GM21390 (cell line): ENCODE results near the gene SDSL.

ENCODE experiments used
- ATAC-seq: cut with Tn5 transposase; IDR thresholded peaks from one replicate; pipeline ENCODE4 v1.9.1; 2021; ENCODE audit not compliant: unreplicated experiment

SDSL gene, protein sequence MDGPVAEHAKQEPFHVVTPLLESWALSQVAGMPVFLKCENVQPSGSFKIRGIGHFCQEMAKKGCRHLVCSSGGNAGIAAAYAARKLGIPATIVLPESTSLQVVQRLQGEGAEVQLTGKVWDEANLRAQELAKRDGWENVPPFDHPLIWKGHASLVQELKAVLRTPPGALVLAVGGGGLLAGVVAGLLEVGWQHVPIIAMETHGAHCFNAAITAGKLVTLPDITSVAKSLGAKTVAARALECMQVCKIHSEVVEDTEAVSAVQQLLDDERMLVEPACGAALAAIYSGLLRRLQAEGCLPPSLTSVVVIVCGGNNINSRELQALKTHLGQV

DNA sequence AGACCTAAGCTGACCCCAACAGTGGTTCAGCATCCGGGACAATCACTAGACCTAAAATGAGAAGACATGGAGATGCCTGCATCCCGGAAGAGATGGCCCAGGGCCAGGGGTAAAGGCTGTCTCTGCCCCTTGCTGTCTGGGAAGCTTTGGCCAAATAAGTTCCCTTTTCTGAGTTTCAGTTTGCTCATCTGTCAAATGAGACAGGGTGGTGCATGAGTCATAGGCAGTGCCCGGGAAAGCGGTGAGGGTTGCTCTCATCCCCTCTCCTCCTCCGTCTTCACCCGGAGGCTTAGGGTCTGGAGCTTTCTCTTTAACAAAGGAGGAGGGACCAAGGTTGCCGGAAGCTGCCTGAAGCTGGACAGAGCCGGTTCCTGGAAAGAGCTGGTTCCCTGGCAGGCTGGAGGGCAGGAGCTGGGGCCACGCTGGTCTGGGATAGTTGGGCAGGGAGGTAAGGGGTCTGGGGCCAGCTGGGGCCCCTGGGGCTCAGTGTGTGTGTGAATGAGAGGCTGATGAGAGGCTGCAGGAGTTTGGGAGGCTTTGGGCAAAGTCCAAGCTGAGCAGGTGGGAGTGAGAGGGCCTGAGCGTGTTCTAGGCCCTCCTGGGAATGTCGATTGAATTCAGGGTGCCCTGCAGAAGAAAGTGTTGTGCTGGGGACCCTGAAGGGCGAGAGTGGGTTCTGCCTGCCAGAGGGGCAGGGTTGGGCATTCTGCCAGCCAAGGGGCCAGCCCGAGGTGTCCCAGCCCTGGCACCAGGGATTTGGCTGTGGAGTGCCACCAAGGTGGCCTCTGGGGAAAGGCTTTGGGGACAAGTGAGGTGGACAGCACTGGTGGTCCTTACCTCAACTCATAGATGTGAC is at the start of gene SDSL:
Gene SDSL (plus strand): TSS at position 351 of the 856 bp plus-strand sequence. CDS start 5,603 bp downstream, outside the sequence.
- peak; percentile 90 for ATAC-seq

DNA sequence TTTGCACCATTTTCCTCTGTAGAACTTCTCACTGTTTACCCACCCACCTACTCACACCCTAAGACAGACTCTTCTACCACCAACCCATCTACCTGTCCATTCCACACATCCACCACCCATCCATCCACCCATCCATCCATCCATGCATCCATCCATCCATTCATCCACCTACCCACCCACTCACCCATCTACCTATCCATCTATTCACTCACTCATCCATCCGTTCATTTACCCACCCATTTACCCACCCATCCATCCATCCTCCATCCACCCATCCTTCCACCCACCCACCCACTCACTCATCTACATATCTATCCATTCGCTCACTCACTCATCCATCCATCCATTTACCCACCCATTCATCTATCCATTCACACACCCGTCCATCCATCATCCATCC is 48.7 kb upstream of the SDSL start:
- no peak for ATAC-seq

DNA sequence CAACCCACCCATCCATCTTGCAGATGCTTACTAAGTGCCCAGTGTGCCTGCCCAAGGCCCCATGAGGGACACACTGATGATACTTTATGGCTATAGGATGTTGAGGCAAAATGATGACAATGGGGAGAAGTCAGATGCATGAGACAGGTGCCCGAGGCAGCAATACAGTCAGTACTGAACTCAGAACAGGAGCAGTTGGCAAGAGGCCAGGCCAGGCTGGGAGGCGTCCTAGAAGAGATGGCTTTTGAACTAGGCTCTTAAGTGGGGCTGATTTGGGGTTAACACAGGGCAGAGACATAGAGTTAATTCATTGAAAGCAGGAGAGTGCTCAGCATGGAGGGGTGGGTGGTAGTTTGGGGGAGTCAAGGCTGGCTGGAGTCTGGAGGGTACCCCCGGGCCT is 48.2 kb upstream of the SDSL start:
- no peak for ATAC-seq

DNA sequence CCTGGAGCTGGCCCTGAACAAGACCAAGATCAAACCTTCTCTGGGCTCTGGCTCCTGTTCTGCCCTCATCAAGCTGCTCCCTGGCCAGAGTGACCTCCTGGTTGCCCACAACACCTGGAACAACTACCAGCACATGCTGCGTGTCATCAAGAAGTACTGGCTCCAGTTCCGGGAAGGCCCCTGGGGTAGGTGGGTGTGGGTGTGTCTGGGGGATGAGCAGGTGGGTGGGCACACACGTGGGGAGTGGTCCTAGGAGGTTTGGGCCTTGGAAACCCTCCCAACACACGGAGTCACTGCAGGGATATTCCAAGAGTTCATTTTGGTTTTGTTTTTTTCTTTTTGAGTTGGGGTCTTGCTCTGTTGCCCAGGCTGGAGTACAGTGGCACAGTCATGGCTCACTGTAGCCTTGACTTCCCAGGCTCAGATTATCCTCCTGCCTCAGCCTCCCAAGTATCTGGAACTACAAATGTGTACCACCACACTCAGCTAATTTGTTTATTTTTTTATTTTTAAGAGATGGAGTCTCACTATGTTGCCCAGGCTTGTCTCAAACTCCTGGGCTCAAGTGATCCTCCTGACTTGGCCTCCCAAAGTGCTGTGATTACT is 47.3 kb upstream of the SDSL start:
- no peak for ATAC-seq

DNA sequence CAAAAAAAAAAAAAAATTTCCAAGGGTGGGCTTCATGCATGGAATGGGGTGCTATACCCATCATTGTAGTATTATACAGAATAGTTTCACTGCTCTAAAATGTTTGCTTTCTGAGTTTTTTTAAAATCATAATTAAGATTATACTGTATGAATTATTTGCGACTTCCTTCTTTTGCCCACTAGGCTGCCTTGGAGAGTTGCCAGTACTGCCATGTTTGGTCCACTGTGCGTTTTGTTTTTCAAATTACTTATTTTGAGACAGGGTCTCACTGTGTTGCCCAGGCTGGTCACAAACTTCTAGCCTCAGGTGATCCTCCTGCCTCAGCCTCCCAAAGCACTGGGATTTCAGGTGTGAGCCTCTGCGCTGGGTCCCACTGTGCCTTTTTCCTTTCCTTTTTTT is 43.9 kb upstream of the SDSL start:
- no peak for ATAC-seq

DNA sequence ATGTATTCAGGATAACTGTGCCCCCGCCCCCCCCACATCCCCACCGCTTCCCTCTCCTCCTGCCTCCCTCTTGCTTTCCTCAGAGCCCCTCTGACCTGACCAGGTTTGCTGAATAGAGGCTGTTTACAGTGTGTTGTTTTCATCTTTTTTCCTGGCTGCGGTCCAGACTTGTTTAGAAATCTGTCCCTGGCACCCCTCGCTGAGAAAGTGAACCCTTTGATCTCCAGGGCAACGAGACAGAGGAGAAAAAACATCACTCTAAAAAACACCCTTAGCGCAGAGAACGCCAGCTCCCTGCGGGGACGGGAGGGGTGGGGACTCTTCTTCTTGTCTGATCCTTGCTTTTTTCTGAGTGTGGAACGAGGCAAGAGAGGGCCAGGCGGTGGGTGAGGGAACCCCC is 41.0 kb upstream of the SDSL start:
- no peak for ATAC-seq

DNA sequence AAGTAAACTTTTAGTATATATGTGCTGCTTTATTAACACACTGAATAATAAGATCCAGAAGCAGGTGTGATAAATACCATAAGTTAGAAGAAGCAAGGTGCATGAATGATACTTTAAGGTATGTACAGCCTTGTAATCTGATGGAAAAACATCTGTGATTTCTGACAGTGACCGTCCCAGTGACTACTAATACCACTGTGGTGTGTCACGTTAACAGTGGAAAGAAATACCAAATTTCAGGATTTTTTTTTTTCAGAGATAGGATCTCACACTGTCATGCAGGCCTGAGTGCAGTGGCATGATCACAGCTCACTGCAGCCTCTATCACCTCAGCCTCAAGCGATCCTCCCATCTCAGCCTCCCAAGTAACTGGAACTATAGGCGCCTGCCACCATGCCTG is 40.0 kb upstream of the SDSL start:
- ATAC-seq, result no peak

DNA sequence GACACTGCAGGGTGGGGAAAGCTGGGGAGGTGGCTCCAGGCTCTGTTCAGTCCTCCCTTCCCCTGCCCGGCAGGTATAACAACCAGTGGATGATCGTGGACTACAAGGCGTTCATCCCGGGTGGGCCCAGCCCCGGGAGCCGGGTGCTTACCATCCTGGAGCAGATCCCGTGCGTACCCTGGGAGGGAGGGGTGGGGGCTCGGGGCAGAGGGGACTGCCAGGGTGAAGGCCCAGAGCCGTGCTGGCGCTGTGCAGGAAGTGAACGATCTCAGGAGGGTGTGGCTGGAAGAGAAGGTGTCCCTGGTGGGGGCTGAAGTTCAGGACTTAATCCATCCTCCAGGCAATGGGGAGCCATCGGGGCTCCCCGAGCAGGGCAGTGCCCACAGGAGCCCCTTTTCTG is 37.4 kb upstream of the SDSL start:
- no peak for ATAC-seq

DNA sequence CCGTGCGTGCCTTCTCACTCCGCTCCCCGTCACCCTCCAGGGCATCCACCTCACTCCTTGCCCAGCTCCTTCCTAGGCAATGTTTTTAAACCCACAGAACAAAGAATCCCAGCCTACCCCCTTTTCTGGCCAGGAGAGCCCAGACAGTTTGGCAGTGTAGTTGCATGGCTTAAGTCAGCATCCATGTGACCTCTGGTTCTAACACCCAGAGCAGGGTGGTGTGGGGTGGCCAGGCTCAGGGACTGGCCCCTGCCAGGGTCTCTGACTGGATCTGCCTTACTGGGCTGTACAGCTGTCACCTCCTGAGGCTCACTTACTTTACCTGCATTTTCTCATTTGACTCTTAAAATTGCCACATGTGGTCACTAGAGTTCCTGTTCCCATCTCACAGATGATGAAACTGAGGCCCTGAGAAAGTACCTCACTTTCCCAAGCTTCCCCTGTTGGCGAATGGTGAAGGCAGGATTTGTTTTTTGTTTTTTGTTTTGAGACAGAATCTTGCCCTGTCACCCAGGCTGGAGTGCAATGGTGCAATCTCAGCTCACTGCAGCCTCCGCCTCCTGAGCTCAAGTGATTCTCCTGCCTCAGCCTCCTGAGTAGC is 36.8 kb upstream of the SDSL start:
- no peak for ATAC-seq

DNA sequence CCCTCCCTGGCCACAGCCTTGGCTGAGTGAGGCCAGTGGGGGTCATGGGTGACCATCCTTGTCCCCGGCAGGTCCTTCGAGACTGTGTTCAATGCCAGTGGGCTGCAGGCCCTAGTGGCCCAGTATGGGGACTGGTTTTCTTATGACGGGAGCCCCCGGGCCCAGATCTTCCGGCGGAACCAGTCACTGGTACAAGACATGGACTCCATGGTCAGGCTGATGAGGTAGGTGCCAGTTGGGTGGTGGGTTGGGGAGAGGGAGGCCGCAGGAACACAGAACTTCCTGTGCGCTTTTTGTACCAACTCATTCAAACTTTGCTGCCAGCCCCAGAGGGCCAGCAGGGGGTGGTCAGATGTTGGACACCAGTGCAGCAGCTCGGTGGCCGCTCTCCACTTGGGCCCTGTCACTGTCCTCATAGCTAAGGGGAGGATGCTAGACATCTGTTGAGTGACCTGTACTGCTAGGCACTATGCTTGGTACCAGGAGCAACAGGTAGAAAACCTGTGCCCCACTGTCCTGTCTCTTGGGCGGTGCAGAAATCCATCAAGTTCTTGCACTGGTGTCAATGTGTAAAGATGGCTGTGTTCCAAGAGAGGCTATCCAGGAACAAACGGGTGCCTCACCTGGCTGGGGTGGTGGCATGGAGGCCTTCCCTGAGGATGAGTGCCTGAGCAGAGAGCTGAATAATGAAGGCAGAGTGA is 35.2 kb upstream of the SDSL start:
- ATAC-seq, result no peak

DNA sequence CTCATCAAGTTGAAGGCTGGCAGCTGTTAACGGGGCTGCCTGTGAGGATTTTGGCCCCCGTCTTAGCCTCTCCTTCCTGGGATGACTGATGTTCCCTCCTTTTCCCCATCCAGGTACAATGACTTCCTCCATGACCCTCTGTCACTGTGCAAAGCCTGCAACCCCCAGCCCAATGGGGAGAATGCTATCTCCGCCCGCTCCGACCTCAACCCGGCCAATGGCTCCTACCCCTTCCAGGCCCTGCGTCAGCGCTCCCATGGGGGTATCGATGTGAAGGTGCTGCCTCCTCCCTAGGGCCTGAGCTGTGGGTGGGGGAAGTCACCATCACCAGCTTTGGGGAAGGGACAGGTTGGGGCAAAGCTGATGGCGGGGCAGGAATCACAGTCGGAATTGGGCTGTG is 34.5 kb upstream of the SDSL start:
- ATAC-seq, result no peak

DNA sequence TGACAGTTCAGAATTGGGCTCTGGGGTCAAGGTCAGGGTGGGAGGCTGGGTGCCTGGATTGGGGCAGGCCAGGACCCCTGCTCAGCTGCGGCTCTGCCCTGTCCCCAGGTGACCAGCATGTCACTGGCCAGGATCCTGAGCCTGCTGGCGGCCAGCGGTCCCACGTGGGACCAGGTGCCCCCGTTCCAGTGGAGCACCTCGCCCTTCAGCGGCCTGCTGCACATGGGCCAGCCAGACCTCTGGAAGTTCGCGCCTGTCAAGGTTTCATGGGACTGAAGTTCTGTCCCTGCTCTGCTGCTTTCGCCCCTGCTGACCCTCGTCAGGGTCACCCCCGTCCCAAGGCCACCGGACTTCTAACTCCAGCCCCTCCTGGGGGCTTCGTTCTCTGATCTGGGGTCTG is 33.8 kb upstream of the SDSL start:
- ATAC-seq, result no peak

DNA sequence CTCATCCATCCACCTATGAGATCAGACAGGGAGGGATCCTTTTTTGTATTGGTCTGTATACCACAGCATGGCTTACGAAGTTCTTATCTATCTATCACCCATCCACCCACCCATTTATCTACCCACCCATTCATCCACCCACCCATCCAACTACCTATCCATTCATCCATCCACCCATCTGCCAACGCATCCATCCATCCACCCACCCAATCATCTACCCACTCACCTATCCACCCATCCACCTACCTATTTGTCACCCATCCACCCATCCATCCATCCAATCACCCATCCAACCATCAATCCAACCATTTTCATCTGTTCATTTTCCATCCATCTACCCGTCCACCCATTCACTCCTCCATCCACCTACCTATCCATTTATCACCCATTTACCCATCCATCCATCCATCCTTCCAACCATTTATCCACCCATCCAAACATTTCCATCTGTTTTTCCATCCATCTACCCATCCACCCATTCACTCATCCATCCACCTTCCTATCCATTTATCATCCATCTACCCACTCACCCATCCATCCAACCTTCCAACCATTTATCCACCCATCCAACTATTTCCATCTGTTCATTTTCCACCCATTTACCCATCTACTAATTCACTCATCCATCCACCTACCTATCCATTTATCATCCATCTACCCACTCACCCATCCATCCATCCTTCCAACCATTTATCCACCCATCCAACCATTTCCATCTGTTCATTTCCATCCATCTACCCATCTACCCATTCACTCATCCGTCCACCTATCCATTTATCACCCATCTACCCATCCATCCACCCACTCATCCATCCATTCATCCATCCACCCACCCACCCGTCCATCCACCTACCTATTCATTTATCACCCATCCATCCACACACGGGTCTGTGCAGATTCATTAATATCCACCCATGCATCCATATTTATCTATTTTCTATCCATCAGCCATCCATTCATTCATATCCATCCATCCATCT is 31.8 kb upstream of the SDSL start:
- ATAC-seq, result no peak

DNA sequence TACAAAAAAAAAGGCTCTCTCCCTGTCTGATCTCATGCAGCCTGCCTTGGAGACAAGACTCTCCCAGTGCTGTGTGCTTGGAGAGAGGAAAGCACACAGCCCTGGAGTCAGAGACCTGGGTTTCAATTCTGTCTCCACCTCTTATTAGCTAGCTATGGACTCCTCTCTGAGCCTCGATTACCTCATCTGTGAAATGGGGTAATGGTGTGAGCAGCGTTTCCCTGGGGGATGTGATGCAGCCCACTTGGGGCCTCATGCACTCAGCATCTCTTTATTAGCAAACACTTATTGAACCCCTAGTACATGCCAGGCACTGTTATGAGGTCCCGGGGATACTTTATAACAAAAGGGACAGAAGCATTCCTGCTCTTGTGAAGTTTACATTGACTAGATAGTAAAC is 31.0 kb upstream of the SDSL start:
- no peak for ATAC-seq

DNA sequence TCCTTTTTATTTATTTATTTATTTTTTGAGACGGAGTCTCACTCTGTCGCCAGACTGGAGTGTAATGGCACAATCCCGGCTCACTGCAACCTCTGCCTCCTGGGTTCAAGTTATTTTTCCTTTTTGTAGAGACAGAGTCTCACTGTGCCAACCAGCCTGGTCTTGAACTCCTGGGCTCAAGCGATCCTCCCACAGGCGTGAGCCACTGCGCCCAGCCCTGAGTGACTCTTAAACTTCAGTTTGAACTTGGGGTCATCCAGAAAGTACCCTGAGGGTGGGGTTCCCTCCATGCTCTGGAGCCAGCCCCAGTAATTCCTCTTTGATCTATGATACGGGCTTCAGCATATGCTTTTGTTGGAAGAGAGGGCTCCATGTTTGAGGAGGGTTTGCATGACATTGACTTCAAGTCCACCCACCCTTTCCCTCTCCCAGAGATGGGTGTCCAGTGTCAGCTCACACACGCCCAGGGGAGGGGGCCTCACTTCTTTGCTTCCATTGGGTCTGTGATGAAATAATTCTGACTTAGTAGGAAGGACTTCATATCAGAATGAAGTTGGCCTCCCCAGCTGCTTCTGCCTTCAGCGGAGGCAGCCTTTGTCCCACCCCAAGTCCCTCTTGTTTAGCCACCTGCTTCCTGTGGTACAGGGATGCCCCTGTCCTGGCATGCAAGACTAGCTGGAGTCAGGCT is 30.4 kb upstream of the SDSL start:
- ATAC-seq, result no peak

DNA sequence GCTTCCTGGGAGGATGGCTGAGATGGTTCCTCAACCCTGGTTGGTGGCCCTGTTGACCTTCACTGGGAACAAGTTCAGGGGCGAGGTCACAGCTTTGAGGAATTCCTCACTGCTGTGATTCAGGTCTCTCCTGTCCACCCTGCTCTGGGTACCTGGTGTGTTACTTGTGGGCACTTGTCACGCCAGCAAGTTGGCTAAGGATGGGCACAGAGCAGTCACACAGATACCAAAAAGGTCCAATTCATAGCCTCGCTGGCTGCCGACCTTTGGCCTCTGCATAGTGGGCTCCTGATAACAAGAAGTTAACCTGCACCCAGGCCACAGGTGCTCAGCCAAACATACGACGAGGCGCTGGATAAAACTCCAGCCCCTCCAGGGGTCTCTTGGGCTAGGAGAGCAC is 29.7 kb upstream of the SDSL start:
- ATAC-seq, result no peak

DNA sequence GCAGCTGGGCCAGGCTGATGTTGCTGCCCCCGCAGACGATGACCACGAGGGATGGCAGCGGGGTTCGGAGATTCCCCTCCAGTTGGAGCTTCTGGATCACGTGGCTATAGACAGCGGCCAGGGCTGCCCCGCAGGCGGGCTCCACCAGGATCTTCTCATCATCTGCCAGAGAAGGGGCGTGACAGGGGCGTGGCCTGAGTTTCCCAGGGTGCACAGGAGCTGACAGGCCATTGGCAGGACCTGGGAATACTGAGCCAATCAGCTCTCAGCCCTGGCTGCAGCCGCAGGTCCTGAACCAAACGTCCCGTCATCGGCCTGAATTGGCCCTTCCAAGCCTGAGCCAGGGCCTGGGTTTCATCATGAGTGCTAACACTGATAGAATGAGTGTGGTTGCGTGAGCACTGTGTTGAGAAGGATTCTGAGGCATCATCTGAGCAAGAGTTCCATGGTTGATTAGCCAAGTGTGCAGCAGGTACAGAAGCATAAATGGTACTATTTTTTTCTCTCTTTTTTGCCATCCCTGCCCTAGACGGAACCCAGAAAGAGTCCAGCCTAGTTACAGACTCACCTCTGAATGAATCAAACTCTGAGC is 29.1 kb upstream of the SDSL start:
- ATAC-seq, result no peak

DNA sequence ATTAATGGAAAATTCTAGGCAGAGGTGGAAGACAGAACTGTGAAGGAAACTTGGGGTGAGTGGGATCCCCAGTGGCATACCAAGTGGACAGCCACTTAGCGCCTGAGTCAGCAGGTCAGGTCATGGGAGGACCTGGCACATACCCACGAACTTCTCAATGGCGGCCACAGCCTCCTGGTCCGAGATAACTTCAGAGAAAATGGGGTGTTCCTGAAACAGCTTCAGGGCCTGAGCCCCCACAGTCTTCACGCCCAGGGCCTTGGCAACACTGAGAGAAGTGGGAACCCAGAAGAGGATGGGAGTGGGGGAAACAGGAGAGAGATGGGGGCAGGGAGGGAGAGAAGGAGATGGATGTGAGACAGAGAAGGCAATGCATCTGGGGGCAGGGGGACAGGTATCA is 28.4 kb upstream of the SDSL start:
- no peak for ATAC-seq

DNA sequence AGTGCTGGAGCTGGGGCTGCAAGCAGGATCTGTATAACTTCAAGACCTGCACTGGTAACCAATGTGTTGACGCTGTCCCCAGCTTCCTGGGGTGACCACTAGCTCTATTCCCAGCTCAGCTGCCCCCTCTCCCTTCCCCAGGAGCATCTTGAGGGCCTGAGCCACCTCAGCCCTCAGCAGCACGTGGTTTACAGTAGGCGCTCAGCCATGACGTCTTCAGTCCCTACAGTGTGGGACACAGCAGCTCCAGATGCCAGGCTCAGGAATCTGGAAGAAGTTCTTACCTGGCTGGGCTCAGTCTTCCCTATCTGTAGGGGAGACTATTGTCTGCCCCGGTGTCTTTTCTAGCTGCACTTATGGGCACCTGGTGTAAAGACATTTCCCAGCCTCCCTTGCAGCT is 27.1 kb upstream of the SDSL start:
- no peak for ATAC-seq
